Daoy (cell line): Measurements from ENCODE around the gene GNAI2. TPM values are rescaled to one million over a fixed set of nuclear protein-coding genes. Genes with fewer than 3 reads are reported as not detected.
"Not testable (repeated sequence)": the region's sequence is repeated elsewhere in the genome, so short reads cannot be mapped to it uniquely, and the experiment has no call there.

Source experiments
- DNase-seq: peaks from one replicate; pipeline ENCODE4 v3.0.0-alpha.2; 2015; ENCODE audit warnings: low read depth
- total RNA-seq: library from RNA; depleted of rRNA; stranded (reverse); fragments of >200 nt; shearing (Covaris generic); gene quantifications from 2 replicates; pipeline ENCODE4 v1.2.3, GENCODE V29; 2014

GNAI2 gene
- total RNA-seq, 1 experiment from 2014 or later, result 163 TPM

- peak; percentile 67 for DNase-seq
Observed at GRCh38 chr3:50226888-50227389, 9.1 kb upstream of the GNAI2 start.

GRCh38 chr3:50227390-50228183 is 8.4 kb upstream of the GNAI2 start:
- DNase-seq, result peak; percentile 92

- DNase-seq, result not testable (repeated sequence)
Observed at GRCh38 chr3:50228184-50228763, 7.7 kb upstream of the GNAI2 start.

GRCh38 chr3:50229490-50229889 is 6.5 kb upstream of the GNAI2 start:
- DNase-seq, result no peak

- no peak for DNase-seq
Observed at GRCh38 chr3:50230104-50230793, 5.8 kb upstream of the GNAI2 start.

GRCh38 chr3:50230794-50231125 is 5.2 kb upstream of the GNAI2 start:
- DNase-seq, result no peak

GRCh38 chr3:50231581-50231980 is 4.4 kb upstream of the GNAI2 start:
- DNase-seq, result no peak

GRCh38 chr3:50232303-50232702 is 3.7 kb upstream of the GNAI2 start:
- DNase-seq, result no peak

GRCh38 chr3:50233176-50233575 is 2.8 kb upstream of the GNAI2 start:
- no peak for DNase-seq

GRCh38 chr3:50236484-50237132 is 604 bp downstream of the GNAI2 start:
- no peak for DNase-seq

- DNase-seq, result peak; percentile 33
Observed at GRCh38 chr3:50237133-50237651, 1.2 kb downstream of the GNAI2 start.

GRCh38 chr3:50237754-50238548 is 1.9 kb downstream of the GNAI2 start:
- peak; percentile 90 for DNase-seq

GRCh38 chr3:50238549-50239026 is 2.6 kb downstream of the GNAI2 start:
- DNase-seq, result peak; percentile 46

- DNase-seq, result no peak
Observed at GRCh38 chr3:50239649-50240048, 3.6 kb downstream of the GNAI2 start.

GRCh38 chr3:50241163-50241562 is 5.2 kb downstream of the GNAI2 start:
- no peak for DNase-seq

GRCh38 chr3:50241713-50242380 is 5.8 kb downstream of the GNAI2 start:
- DNase-seq, result no peak

- DNase-seq, result no peak
Observed at GRCh38 chr3:50242381-50242770, 6.4 kb downstream of the GNAI2 start.

GRCh38 chr3:50242851-50243542 is 7.0 kb downstream of the GNAI2 start:
- peak; percentile 82 for DNase-seq

GRCh38 chr3:50243543-50243895 is 7.5 kb downstream of the GNAI2 start:
- no peak for DNase-seq

- DNase-seq, result not testable (repeated sequence)
Observed at GRCh38 chr3:50244813-50245212, 8.8 kb downstream of the GNAI2 start.
